Dermis lymphatic vessel endothelial cell (primary cell): ENCODE results near the gene VPREB1. TPM values are rescaled to one million over a fixed set of nuclear protein-coding genes. Genes with fewer than 3 reads are reported as not detected.

Source experiments
- total RNA-seq: library from RNA; depleted of rRNA; stranded (reverse); fragments of >200 nt; gene quantifications from 2 replicates; pipeline ENCODE4 v1.2.1, GENCODE V29; 2014

Gene VPREB1, protein sequence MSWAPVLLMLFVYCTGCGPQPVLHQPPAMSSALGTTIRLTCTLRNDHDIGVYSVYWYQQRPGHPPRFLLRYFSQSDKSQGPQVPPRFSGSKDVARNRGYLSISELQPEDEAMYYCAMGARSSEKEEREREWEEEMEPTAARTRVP
- not detected in 2 replicates for total RNA-seq

GRCh38 chr22:22244316-22245250, at the start of gene VPREB1:
VPREB1 (plus strand) TSS chr22:22244786; CDS start chr22:22244814, 28 bp downstream.

